GM23338 (cell line): Measurements from ENCODE around the gene DTNB.

ENCODE experiments used
- CREB1 ChIP-seq: fragments of 250-450 bp; sonication (Bioruptor Pico); IDR thresholded peaks from 2 replicates; pipeline ENCODE4 v1.5.0; 2020; ENCODE audit warnings: low read depth, mild to moderate bottlenecking, moderate library complexity
- EZH2 ChIP-seq: fragments of 200-600 bp; sonication (generic); IDR thresholded peaks from one replicate; pipeline ENCODE4 v1.8.0; 2017; ENCODE audit warnings: antibody characterized with exemption, mild to moderate bottlenecking, low read depth; ENCODE audit not compliant: unreplicated experiment
- EZH2phosphoT487 ChIP-seq: fragments of 200-600 bp; sonication (generic); IDR thresholded peaks from one replicate; pipeline ENCODE4 v1.8.1; 2018; ENCODE audit warnings: antibody characterized with exemption; ENCODE audit not compliant: unreplicated experiment
- POLR2AphosphoS5 ChIP-seq: IDR thresholded peaks from 2 replicates; pipeline ENCODE4 v1.6.1; 2016; ENCODE audit warnings: antibody characterized with exemption, low read depth
- TF ChIP-seq, protein P1 (sequence below), 2 experiments: fragments of 200-600 bp in 1 of 2; sonication (generic) in 1 of 2; conservative IDR thresholded peaks; 2 replicates each; pipeline versions ENCODE4 v1.5.1 to v1.6.1; 2016 to 2017; ENCODE audit warnings: antibody characterized with exemption in 2 of 2, low read depth in 2 of 2, mild to moderate bottlenecking in 2 of 2, moderate library complexity in 1 of 2
- TF ChIP-seq, protein P2 (sequence below): IDR thresholded peaks from 2 replicates; pipeline ENCODE4 v1.6.1; 2016; ENCODE audit warnings: antibody characterized with exemption
- TF ChIP-seq, protein P3 (sequence below): IDR thresholded peaks from one replicate; pipeline ENCODE4 v1.6.1; 2018; ENCODE audit warnings: antibody characterized with exemption; ENCODE audit not compliant: unreplicated experiment

DNA sequence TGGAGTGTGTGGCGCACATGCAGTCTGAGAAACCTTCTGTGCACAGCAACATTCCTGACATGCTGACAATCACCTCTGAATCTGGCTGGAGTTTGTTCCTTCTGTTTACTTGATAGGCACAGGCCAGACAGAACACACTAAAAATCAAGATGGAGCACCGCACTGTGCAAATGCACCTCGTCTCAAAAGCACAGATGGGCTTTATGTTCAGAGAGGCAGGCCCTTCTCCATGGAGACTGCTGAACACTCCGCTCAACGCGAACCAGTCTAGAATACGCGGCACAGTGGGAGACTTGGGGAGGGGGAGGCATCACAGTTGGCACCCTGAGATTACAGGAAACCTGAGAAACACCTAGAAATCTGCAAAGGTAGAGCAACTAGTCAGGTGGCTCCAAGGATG is 273.2 kb downstream of the DTNB start:
- TF ChIP-seq, protein P1, sequence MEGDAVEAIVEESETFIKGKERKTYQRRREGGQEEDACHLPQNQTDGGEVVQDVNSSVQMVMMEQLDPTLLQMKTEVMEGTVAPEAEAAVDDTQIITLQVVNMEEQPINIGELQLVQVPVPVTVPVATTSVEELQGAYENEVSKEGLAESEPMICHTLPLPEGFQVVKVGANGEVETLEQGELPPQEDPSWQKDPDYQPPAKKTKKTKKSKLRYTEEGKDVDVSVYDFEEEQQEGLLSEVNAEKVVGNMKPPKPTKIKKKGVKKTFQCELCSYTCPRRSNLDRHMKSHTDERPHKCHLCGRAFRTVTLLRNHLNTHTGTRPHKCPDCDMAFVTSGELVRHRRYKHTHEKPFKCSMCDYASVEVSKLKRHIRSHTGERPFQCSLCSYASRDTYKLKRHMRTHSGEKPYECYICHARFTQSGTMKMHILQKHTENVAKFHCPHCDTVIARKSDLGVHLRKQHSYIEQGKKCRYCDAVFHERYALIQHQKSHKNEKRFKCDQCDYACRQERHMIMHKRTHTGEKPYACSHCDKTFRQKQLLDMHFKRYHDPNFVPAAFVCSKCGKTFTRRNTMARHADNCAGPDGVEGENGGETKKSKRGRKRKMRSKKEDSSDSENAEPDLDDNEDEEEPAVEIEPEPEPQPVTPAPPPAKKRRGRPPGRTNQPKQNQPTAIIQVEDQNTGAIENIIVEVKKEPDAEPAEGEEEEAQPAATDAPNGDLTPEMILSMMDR (conservative IDR thresholded peaks at IDR 0.05; ENCODE audit: low read depth in 2 of 2), result no peak
- TF ChIP-seq, protein P2, sequence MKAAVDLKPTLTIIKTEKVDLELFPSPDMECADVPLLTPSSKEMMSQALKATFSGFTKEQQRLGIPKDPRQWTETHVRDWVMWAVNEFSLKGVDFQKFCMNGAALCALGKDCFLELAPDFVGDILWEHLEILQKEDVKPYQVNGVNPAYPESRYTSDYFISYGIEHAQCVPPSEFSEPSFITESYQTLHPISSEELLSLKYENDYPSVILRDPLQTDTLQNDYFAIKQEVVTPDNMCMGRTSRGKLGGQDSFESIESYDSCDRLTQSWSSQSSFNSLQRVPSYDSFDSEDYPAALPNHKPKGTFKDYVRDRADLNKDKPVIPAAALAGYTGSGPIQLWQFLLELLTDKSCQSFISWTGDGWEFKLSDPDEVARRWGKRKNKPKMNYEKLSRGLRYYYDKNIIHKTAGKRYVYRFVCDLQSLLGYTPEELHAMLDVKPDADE, result no peak
- TF ChIP-seq EZH2, result no peak
- TF ChIP-seq EZH2phosphoT487, result no peak
- TF ChIP-seq, protein P3, sequence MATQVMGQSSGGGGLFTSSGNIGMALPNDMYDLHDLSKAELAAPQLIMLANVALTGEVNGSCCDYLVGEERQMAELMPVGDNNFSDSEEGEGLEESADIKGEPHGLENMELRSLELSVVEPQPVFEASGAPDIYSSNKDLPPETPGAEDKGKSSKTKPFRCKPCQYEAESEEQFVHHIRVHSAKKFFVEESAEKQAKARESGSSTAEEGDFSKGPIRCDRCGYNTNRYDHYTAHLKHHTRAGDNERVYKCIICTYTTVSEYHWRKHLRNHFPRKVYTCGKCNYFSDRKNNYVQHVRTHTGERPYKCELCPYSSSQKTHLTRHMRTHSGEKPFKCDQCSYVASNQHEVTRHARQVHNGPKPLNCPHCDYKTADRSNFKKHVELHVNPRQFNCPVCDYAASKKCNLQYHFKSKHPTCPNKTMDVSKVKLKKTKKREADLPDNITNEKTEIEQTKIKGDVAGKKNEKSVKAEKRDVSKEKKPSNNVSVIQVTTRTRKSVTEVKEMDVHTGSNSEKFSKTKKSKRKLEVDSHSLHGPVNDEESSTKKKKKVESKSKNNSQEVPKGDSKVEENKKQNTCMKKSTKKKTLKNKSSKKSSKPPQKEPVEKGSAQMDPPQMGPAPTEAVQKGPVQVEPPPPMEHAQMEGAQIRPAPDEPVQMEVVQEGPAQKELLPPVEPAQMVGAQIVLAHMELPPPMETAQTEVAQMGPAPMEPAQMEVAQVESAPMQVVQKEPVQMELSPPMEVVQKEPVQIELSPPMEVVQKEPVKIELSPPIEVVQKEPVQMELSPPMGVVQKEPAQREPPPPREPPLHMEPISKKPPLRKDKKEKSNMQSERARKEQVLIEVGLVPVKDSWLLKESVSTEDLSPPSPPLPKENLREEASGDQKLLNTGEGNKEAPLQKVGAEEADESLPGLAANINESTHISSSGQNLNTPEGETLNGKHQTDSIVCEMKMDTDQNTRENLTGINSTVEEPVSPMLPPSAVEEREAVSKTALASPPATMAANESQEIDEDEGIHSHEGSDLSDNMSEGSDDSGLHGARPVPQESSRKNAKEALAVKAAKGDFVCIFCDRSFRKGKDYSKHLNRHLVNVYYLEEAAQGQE, result no peak
- no peak for TF ChIP-seq POLR2AphosphoS5
- TF ChIP-seq CREB1 (CRISPR knock-in tag), result no peak
